PC-3 (cell line): Measurements from ENCODE around the gene SLFNL1. TPM values are rescaled to one million over a fixed set of nuclear protein-coding genes. Genes with fewer than 3 reads are reported as not detected.

Experiments used
- ATAC-seq: fragments of 200-7000 bp; cut with Tn5 transposase; 2 replicates; pipeline ENCODE4 v1.9.1; 2020; ENCODE audit warnings: mild to moderate bottlenecking, moderate library complexity
- BruUV-seq: library from RNA; stranded (reverse); fragments of 400-500 nt; replicated peaks from 2 replicates; lab custom pipeline; 2021; lab: Mats Ljungman, UMichigan
- CTCF ChIA-PET: fragments of 300-600 bp; sonication (Branson Sonifier 250); formaldehyde crosslinking; loops from one replicate; lab custom pipeline; 2022; ENCODE audit warnings: antibody characterized with exemption; lab: Charles Lee
- POLR2A ChIA-PET: fragments of 300-600 bp; sonication (Branson Sonifier 250); formaldehyde crosslinking; loops from one replicate; lab custom pipeline; 2022; ENCODE audit warnings: antibody characterized with exemption; ENCODE audit not compliant: unreplicated experiment; lab: Charles Lee
- DNase-seq: peaks from one replicate; pipeline ENCODE4 v3.0.0-alpha.2; 2015
- H2AFZ ChIP-seq: fragments of 300-600 bp; sonication (generic); 2 replicates; pipeline ENCODE4 v1.6.0; 2016; ENCODE audit warnings: antibody characterized with exemption, low read length
- H3F3A ChIP-seq: fragments of 300-600 bp; sonication (generic); one replicate; pipeline ENCODE4 v1.6.0; 2017; ENCODE audit warnings: antibody characterized with exemption, low read length, control low read depth, mild to moderate bottlenecking; ENCODE audit not compliant: unreplicated experiment
- H3K27ac ChIP-seq: fragments of 300-600 bp; sonication (generic); 2 replicates; pipeline ENCODE4 v1.5.1; 2016; ENCODE audit warnings: mild to moderate bottlenecking, low read length
- H3K27me3 ChIP-seq: fragments of 300-600 bp; sonication (generic); 2 replicates; pipeline ENCODE4 v1.6.1; 2016; ENCODE audit warnings: low read length, mixed read lengths
- H3K36me3 ChIP-seq: fragments of 300-600 bp; sonication (generic); 2 replicates; pipeline ENCODE4 v1.6.1; 2016; ENCODE audit warnings: low read depth, mixed run types, low read length, mixed read lengths
- H3K4me1 ChIP-seq: fragments of 300-600 bp; sonication (generic); 2 replicates; pipeline ENCODE4 v1.5.1; 2016; ENCODE audit warnings: low read length; ENCODE audit not compliant: insufficient read depth
- H3K4me2 ChIP-seq: fragments of 300-600 bp; sonication (generic); 2 replicates; pipeline ENCODE4 v1.6.0; 2016; ENCODE audit warnings: low read length
- H3K4me3 ChIP-seq: fragments of 300-600 bp; sonication (generic); 2 replicates; pipeline ENCODE4 v1.5.1; 2016; ENCODE audit warnings: mild to moderate bottlenecking, low read length, mixed read lengths
- H3K79me2 ChIP-seq: fragments of 300-600 bp; sonication (generic); 2 replicates; pipeline ENCODE4 v1.6.1; 2017; ENCODE audit warnings: low read length, mixed read lengths
- H3K9ac ChIP-seq: fragments of 300-600 bp; sonication (generic); 2 replicates; pipeline ENCODE4 v1.6.0; 2016; ENCODE audit warnings: mild to moderate bottlenecking, low read length
- H3K9me2 ChIP-seq: fragments of 300-600 bp; sonication (generic); replicated peaks from 2 replicates; pipeline ENCODE4 v1.6.1; 2016; ENCODE audit warnings: mixed run types, low read length, mixed read lengths
- H3K9me3 ChIP-seq: fragments of 300-600 bp; sonication (generic); 2 replicates; pipeline ENCODE4 v1.6.1; 2016; ENCODE audit warnings: low read length, mixed read lengths
- H4K20me1 ChIP-seq: fragments of 300-600 bp; sonication (generic); 2 replicates; pipeline ENCODE4 v1.6.1; 2016; ENCODE audit warnings: low read length, mixed read lengths
- EZH2 ChIP-seq: fragments of 300-600 bp; sonication (generic); IDR thresholded peaks from one replicate; pipeline ENCODE4 v1.6.1; 2017; ENCODE audit warnings: antibody characterized with exemption, mild to moderate bottlenecking, low read length; ENCODE audit not compliant: unreplicated experiment
- EZH2phosphoT487 ChIP-seq: fragments of 300-600 bp; sonication (generic); IDR thresholded peaks from 2 replicates; pipeline ENCODE4 v1.6.1; 2018; ENCODE audit warnings: mild to moderate bottlenecking, antibody characterized with exemption, low read length, borderline replicate concordance
- intact Hi-C: fragments of 100-400 bp; cut with micrococcal nuclease; formaldehyde crosslinking; loops from 2 replicates; pipeline ENCODE4 v1.9.0; 2023
- total RNA-seq: library from RNA; depleted of rRNA; stranded (reverse); fragments of >200 nt; gene quantifications from 2 replicates; pipeline ENCODE4 v1.2.3, GENCODE V29; 2014
- TF ChIP-seq, protein P1 (sequence below): fragments of 300-600 bp; sonication (generic); conservative IDR thresholded peaks from 2 replicates; pipeline ENCODE4 v1.5.1; 2017; ENCODE audit warnings: antibody characterized with exemption, low read depth, mild to moderate bottlenecking, low read length

The SLFNL1 gene
- total RNA-seq, 1 experiment from 2014 or later, result 0.22 TPM

DNA sequence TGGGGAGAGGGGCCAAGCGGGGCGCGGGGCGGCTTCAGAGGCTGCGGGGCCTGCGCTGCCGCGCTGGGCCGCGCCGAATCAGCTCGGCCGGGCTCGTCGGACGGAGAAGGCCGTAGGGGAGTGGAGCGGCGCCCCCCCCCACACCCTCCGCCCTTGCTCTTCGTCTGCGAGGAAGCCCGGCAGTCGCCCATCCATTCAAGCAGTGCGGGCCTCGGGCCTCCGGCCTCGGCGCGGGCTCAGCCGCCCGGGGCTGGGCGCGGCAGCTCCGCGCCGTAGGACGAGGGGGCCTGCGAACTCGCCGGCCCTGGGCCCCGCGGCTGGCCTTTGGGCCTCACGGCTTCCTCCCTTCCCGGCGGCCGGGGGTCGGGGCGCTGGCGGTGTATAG lies 41.5 kb downstream of the SLFNL1 start:
- H3K27ac ChIP-seq, result peak overlapping the region; percentile 91
- H3K9me3 ChIP-seq, result no peaks in the 10 kb centered on the region
- peak overlapping the region; percentile 88 for H3K4me2 ChIP-seq
- H3K79me2 ChIP-seq, result peaks cover 51% of the 10 kb centered on the region
- H3K9ac ChIP-seq, result peak overlapping the region; percentile 94
- peaks cover 29% of the 10 kb centered on the region for H3K36me3 ChIP-seq
- H4K20me1 ChIP-seq, result peaks cover 40% of the 10 kb centered on the region
- intact Hi-C loops, result loop anchor here (2.0 kb wide), 1 partner anchor 23 kb away; no protein-coding TSS in a partner anchor
- POLR2A ChIA-PET, result interaction anchor here (0.6 kb wide), 1 partner anchor 12 kb away, joined by 15 read pairs; no protein-coding TSS in a partner anchor
- CTCF ChIA-PET, result no interaction called here
- no TSS peak for BruUV-seq
- no peaks in the 10 kb centered on the region for H3F3A ChIP-seq
- H3K4me1 ChIP-seq, result peaks cover 31% of the 10 kb centered on the region
- H2AFZ ChIP-seq, result no peak overlapping the region
- no peaks in the 10 kb centered on the region for H3K27me3 ChIP-seq
- H3K4me3 ChIP-seq, result peak overlapping the region; percentile 80
- DNase-seq (no peak), ATAC-seq (peak; percentile 25)
- TF ChIP-seq, protein P1, sequence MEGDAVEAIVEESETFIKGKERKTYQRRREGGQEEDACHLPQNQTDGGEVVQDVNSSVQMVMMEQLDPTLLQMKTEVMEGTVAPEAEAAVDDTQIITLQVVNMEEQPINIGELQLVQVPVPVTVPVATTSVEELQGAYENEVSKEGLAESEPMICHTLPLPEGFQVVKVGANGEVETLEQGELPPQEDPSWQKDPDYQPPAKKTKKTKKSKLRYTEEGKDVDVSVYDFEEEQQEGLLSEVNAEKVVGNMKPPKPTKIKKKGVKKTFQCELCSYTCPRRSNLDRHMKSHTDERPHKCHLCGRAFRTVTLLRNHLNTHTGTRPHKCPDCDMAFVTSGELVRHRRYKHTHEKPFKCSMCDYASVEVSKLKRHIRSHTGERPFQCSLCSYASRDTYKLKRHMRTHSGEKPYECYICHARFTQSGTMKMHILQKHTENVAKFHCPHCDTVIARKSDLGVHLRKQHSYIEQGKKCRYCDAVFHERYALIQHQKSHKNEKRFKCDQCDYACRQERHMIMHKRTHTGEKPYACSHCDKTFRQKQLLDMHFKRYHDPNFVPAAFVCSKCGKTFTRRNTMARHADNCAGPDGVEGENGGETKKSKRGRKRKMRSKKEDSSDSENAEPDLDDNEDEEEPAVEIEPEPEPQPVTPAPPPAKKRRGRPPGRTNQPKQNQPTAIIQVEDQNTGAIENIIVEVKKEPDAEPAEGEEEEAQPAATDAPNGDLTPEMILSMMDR, result no peak
- TF ChIP-seq EZH2phosphoT487 (no peak), EZH2 (no peak)
- no peaks in the 10 kb centered on the region for H3K9me2 ChIP-seq

DNA sequence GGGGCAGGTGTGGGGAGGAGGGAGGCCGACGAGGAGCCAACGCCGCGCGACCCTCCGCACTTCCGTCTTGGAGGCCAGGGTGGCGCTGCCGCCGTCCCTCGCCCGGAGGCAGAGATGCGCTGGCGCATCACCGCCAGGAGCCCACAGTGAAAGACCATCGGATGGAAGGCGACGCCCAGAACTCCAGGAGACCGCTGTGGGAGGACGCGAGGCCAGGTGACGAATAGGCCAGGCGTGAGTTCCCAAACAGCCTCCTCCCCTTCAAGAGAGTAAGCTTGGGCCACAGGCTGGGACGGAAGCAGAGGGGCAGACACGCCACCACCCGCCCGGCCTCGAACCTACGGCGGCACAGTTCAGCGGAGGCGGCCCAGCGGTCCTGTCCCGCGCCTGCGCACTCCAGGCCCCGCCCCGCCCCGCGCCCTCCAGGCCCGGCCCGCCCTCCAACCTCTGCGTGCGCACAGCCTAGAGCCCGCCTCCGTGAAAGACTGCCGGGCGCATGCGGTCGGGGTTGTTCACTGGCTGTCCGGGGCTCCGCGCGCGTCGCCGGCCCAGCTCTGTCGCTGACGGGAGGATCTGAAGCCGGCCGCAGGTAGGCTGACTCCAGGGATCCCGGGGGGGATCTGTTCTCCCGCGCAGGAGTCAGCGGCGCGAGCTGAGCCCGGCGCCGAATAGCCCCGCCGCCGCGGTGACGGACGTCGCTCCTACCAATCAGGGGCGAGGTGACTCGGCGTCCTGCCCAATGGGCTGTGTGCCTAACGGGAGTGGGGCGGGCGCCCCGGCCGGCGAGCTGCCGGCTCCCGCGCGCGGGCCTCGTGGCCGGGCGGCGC lies 42.1 kb downstream of the SLFNL1 start, which contains the start of gene CTPS1:
Gene CTPS1, plus strand, starts transcription at position 456 of the 827 bp plus-strand sequence. CDS start 3,595 bp downstream, outside the sequence.
- DNase-seq (peak; percentile 93), ATAC-seq (peak; percentile 83)
- Histone ChIP-seq H3K9ac (peak within 1 kb of the TSS; percentile 94), H3K27me3 (no peaks in the 10 kb centered on the region), H3K9me3 (no peaks in the 10 kb centered on the region), H3K4me2 (peak within 1 kb of the TSS; percentile 88), H2AFZ (peak within 1 kb of the TSS; percentile 86), H3K4me3 (peak within 1 kb of the TSS; percentile 80), H3K9me2 (no peaks in the 10 kb centered on the region), H3F3A (no peaks in the 10 kb centered on the region), H4K20me1 (peaks cover 34% of the 10 kb centered on the region), H3K4me1 (peaks cover 31% of the 10 kb centered on the region), H3K79me2 (peaks cover 45% of the 10 kb centered on the region), H3K27ac (peak within 1 kb of the TSS; percentile 91), H3K36me3 (peaks cover 23% of the 10 kb centered on the region)
- TF ChIP-seq, protein P1, result peak; percentile 20; the same call in 1 of the 2 replicates
- TF ChIP-seq EZH2, result no peak
- no TSS peak for BruUV-seq
- intact Hi-C loops, result loop anchor here (1.0 to 2.0 kb wide), 2 partner anchors 11 to 23 kb away; no protein-coding TSS in a partner anchor
- ChIA-PET POLR2A (interaction anchor here (0.6 kb wide), 2 partner anchors 11 to 24 kb away, joined by 3 to 15 read pairs; no protein-coding TSS in a partner anchor), CTCF (no interaction called here)

DNA sequence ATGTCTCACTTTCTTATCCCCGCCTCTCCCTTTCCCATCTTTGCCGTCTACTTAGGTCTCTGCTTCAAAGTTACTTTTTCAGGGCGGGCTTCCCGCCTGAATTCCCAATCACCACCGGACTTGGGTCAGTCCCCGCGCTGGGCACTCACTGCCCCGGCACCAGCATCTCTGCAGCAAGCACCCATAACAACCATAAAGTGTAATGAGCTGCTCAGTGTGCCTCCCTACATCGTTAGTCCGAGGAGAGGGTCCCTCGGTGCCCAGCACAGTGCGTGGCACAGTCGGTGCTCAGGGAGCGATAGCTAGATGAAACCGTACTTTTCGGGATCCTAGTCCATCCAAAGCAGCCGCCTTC lies 42.7 kb downstream of the SLFNL1 start:
- intact Hi-C loops, result loop anchor here (1.0 kb wide), 1 partner anchor 11 kb away; no protein-coding TSS in a partner anchor
- Histone ChIP-seq H3F3A (no peaks in the 10 kb centered on the region), H3K79me2 (peaks cover 39% of the 10 kb centered on the region), H3K9me2 (no peaks in the 10 kb centered on the region), H3K9ac (peak overlapping the region; percentile 94), H3K27ac (no peak overlapping the region), H2AFZ (peak overlapping the region; percentile 86), H3K36me3 (peaks cover 17% of the 10 kb centered on the region), H3K27me3 (no peaks in the 10 kb centered on the region), H4K20me1 (peaks cover 28% of the 10 kb centered on the region), H3K9me3 (no peaks in the 10 kb centered on the region), H3K4me2 (peak overlapping the region; percentile 88), H3K4me1 (peaks cover 31% of the 10 kb centered on the region), H3K4me3 (peak overlapping the region; percentile 80)
- POLR2A ChIA-PET, result no interaction called here
- CTCF ChIA-PET, result no interaction called here
- TF ChIP-seq EZH2 (no peak), EZH2phosphoT487 (no peak)
- TF ChIP-seq, protein P1, result no peak
- ATAC-seq, result no peak
- no peak for DNase-seq
- BruUV-seq, result TSS peak; percentile 66
